ENCODE results near the gene MRPL58.
"Not testable (repeated sequence)": the region's sequence is repeated elsewhere in the genome, so short reads cannot be mapped to it uniquely, and the experiment has no call there.

MRPL58 gene

GRCh38 chr17:74987418-74987908, 25.0 kb upstream of the MRPL58 start, which contains the start of gene CDR2L:
Gene CDR2L (plus strand): TSS chr17:74987632. CDS start chr17:74988044, 412 bp downstream.
- peak; percentile 85 for DNase-seq (ENCODE audit: low read depth)

- DNase-seq (ENCODE audit: low read depth), result no peak
These were observed 24.4 kb upstream of the MRPL58 start for GRCh38 chr17:74987909-74988711.

- DNase-seq (ENCODE audit: low read depth), result no peak
These were observed 21.8 kb upstream of the MRPL58 start for GRCh38 chr17:74990581-74991105.

- no peak for DNase-seq (ENCODE audit: low read depth)
These were observed 20.2 kb upstream of the MRPL58 start for GRCh38 chr17:74992223-74992622.

- no peak for DNase-seq (ENCODE audit: low read depth)
These were observed 18.0 kb upstream of the MRPL58 start for GRCh38 chr17:74994440-74994839.

GRCh38 chr17:74995847-74996246, 16.6 kb upstream of the MRPL58 start:
- no peak for DNase-seq (ENCODE audit: low read depth)

GRCh38 chr17:74998783-74999182, 13.7 kb upstream of the MRPL58 start:
- no peak for DNase-seq (ENCODE audit: low read depth)

GRCh38 chr17:74999523-74999922, 12.9 kb upstream of the MRPL58 start:
- DNase-seq (ENCODE audit: low read depth), result no peak

- DNase-seq (ENCODE audit: low read depth), result no peak
These were observed 10.3 kb upstream of the MRPL58 start for GRCh38 chr17:75001915-75002843.

GRCh38 chr17:75003070-75003956, 9.2 kb upstream of the MRPL58 start:
- no peak for DNase-seq (ENCODE audit: low read depth)

GRCh38 chr17:75003957-75004355, 8.5 kb upstream of the MRPL58 start:
- DNase-seq (ENCODE audit: low read depth), result no peak

- DNase-seq (ENCODE audit: low read depth), result no peak
These were observed 8.1 kb upstream of the MRPL58 start for GRCh38 chr17:75004371-75004770.

GRCh38 chr17:75005291-75005690, 7.2 kb upstream of the MRPL58 start:
- no peak for DNase-seq (ENCODE audit: low read depth)

GRCh38 chr17:75006084-75006483, 6.4 kb upstream of the MRPL58 start:
- not testable (repeated sequence) for DNase-seq (ENCODE audit: low read depth)

GRCh38 chr17:75006653-75007052, 5.8 kb upstream of the MRPL58 start:
- no peak for DNase-seq (ENCODE audit: low read depth)

GRCh38 chr17:75008373-75008772, 4.1 kb upstream of the MRPL58 start:
- no peak for DNase-seq (ENCODE audit: low read depth)

- DNase-seq (ENCODE audit: low read depth), result no peak
These were observed 3.2 kb upstream of the MRPL58 start for GRCh38 chr17:75009139-75009724.

GRCh38 chr17:75010683-75011400, 1.6 kb upstream of the MRPL58 start:
- no peak for DNase-seq (ENCODE audit: low read depth)

GRCh38 chr17:75011401-75012095, 922 bp upstream of the MRPL58 start:
- no peak for DNase-seq (ENCODE audit: low read depth)

GRCh38 chr17:75012096-75012345, 449 bp upstream of the MRPL58 start:
- no peak for DNase-seq (ENCODE audit: low read depth)
